ENCODE results near the gene COMMD6. TPM values are rescaled to one million over a fixed set of nuclear protein-coding genes. Genes with fewer than 3 reads are reported as not detected.

The COMMD6 gene
- total and polyA plus RNA-seq, 2 of the 13 experiments (the other 11 are each of a cell fraction or from before 2014, with no cell fraction given) = 97.0 to 164 TPM

DNA sequence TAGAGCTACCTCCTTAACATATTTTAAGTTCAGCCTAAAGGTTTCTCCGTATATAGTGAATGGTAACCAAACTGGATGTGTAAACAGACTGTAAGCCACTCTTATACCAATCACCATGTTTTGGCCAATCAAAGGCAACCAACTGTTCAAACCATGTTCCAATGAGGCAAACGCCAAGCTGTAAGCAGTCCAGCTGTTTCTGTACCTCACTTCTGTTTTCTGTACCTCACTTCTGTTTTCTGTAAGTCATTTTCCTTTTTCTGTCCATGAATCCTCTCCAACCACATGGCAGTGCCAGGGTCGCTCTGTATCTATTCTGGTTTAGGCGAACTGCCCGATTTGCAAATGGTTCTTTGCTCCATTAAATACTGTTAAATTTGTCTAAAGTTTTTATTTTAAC, 24.4 kb downstream of the COMMD6 start (continued):
- TF ChIP-seq, protein P1, sequence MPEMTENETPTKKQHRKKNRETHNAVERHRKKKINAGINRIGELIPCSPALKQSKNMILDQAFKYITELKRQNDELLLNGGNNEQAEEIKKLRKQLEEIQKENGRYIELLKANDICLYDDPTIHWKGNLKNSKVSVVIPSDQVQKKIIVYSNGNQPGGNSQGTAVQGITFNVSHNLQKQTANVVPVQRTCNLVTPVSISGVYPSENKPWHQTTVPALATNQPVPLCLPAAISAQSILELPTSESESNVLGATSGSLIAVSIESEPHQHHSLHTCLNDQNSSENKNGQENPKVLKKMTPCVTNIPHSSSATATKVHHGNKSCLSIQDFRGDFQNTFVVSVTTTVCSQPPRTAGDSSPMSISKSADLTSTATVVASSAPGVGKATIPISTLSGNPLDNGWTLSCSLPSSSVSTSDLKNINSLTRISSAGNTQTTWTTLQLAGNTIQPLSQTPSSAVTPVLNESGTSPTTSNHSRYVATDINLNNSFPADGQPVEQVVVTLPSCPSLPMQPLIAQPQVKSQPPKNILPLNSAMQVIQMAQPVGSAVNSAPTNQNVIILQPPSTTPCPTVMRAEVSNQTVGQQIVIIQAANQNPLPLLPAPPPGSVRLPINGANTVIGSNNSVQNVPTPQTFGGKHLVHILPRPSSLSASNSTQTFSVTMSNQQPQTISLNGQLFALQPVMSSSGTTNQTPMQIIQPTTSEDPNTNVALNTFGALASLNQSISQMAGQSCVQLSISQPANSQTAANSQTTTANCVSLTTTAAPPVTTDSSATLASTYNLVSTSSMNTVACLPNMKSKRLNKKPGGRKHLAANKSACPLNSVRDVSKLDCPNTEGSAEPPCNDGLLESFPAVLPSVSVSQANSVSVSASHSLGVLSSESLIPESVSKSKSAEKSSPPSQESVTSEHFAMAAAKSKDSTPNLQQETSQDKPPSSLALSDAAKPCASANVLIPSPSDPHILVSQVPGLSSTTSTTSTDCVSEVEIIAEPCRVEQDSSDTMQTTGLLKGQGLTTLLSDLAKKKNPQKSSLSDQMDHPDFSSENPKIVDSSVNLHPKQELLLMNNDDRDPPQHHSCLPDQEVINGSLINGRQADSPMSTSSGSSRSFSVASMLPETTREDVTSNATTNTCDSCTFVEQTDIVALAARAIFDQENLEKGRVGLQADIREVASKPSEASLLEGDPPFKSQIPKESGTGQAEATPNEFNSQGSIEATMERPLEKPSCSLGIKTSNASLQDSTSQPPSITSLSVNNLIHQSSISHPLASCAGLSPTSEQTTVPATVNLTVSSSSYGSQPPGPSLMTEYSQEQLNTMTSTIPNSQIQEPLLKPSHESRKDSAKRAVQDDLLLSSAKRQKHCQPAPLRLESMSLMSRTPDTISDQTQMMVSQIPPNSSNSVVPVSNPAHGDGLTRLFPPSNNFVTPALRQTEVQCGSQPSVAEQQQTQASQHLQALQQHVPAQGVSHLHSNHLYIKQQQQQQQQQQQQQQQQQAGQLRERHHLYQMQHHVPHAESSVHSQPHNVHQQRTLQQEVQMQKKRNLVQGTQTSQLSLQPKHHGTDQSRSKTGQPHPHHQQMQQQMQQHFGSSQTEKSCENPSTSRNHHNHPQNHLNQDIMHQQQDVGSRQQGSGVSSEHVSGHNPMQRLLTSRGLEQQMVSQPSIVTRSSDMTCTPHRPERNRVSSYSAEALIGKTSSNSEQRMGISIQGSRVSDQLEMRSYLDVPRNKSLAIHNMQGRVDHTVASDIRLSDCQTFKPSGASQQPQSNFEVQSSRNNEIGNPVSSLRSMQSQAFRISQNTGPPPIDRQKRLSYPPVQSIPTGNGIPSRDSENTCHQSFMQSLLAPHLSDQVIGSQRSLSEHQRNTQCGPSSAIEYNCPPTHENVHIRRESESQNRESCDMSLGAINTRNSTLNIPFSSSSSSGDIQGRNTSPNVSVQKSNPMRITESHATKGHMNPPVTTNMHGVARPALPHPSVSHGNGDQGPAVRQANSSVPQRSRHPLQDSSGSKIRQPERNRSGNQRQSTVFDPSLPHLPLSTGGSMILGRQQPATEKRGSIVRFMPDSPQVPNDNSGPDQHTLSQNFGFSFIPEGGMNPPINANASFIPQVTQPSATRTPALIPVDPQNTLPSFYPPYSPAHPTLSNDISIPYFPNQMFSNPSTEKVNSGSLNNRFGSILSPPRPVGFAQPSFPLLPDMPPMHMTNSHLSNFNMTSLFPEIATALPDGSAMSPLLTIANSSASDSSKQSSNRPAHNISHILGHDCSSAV (CRISPR knock-in tag; IDR thresholded peaks at IDR 0.05; ENCODE audit: borderline replicate concordance) = no peak
- TF ChIP-seq, protein P2, sequence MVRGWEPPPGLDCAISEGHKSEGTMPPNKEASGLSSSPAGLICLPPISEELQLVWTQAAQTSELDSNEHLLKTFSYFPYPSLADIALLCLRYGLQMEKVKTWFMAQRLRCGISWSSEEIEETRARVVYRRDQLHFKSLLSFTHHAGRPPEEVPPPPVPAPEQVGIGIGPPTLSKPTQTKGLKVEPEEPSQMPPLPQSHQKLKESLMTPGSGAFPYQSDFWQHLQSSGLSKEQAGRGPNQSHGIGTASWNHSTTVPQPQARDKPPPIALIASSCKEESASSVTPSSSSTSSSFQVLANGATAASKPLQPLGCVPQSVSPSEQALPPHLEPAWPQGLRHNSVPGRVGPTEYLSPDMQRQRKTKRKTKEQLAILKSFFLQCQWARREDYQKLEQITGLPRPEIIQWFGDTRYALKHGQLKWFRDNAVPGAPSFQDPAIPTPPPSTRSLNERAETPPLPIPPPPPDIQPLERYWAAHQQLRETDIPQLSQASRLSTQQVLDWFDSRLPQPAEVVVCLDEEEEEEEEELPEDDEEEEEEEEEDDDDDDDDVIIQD (CRISPR knock-in tag; IDR thresholded peaks at IDR 0.05; ENCODE audit: low read depth) = no peak
- TF ChIP-seq MAFG (CRISPR knock-in tag; IDR thresholded peaks at IDR 0.05) = no peak
- TF ChIP-seq, protein P3, sequence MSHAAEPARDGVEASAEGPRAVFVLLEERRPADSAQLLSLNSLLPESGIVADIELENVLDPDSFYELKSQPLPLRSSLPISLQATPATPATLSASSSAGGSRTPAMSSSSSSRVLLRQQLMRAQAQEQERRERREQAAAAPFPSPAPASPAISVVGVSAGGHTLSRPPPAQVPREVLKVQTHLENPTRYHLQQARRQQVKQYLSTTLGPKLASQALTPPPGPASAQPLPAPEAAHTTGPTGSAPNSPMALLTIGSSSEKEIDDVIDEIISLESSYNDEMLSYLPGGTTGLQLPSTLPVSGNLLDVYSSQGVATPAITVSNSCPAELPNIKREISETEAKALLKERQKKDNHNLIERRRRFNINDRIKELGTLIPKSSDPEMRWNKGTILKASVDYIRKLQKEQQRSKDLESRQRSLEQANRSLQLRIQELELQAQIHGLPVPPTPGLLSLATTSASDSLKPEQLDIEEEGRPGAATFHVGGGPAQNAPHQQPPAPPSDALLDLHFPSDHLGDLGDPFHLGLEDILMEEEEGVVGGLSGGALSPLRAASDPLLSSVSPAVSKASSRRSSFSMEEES (CRISPR knock-in tag; IDR thresholded peaks at IDR 0.05) = no peak
- TF ChIP-seq, protein P4, sequence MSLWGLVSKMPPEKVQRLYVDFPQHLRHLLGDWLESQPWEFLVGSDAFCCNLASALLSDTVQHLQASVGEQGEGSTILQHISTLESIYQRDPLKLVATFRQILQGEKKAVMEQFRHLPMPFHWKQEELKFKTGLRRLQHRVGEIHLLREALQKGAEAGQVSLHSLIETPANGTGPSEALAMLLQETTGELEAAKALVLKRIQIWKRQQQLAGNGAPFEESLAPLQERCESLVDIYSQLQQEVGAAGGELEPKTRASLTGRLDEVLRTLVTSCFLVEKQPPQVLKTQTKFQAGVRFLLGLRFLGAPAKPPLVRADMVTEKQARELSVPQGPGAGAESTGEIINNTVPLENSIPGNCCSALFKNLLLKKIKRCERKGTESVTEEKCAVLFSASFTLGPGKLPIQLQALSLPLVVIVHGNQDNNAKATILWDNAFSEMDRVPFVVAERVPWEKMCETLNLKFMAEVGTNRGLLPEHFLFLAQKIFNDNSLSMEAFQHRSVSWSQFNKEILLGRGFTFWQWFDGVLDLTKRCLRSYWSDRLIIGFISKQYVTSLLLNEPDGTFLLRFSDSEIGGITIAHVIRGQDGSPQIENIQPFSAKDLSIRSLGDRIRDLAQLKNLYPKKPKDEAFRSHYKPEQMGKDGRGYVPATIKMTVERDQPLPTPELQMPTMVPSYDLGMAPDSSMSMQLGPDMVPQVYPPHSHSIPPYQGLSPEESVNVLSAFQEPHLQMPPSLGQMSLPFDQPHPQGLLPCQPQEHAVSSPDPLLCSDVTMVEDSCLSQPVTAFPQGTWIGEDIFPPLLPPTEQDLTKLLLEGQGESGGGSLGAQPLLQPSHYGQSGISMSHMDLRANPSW (CRISPR knock-in tag; IDR thresholded peaks at IDR 0.05; ENCODE audit: borderline replicate concordance) = no peak

All from HepG2 (cell line).